H9 (cell line): ENCODE results near the gene PNPLA6. TPM values are rescaled to one million over a fixed set of nuclear protein-coding genes. Genes with fewer than 3 reads are reported as not detected.

Source experiments
- DNase-seq: peaks from one replicate; pipeline ENCODE4 v3.0.0-alpha.2; 2017
- H2AFZ ChIP-seq: one replicate; pipeline ENCODE4 v1.6.1; 2013; ENCODE audit warnings: mild to moderate bottlenecking, low read length, control low read depth, moderate library complexity
- H2AK5ac ChIP-seq: 2 replicates; pipeline ENCODE4 v1.6.1; 2013; ENCODE audit warnings: low read length, control low read depth, mixed read lengths; ENCODE audit not compliant: insufficient read length
- H2BK120ac ChIP-seq: one replicate; pipeline ENCODE4 v1.6.1; 2013; ENCODE audit warnings: low read depth, mild to moderate bottlenecking, low read length, control low read depth, inconsistent platforms; ENCODE audit not compliant: poor library complexity, severe bottlenecking
- H2BK12ac ChIP-seq: 2 replicates; pipeline ENCODE4 v1.6.1; 2013; ENCODE audit warnings: low read length, control low read depth, mixed read lengths, low read depth; ENCODE audit not compliant: insufficient read length
- H2BK15ac ChIP-seq: 2 replicates; pipeline ENCODE4 v1.6.1; 2013; ENCODE audit warnings: low read depth, low read length, control low read depth
- H2BK20ac ChIP-seq: one replicate; pipeline ENCODE4 v1.6.1; 2013; ENCODE audit warnings: low read depth, mild to moderate bottlenecking, low read length, control low read depth, inconsistent platforms; ENCODE audit not compliant: poor library complexity, severe bottlenecking
- H2BK5ac ChIP-seq: 2 replicates; pipeline ENCODE4 v1.6.1; 2013; ENCODE audit warnings: low read length, control low read depth, mixed read lengths; ENCODE audit not compliant: insufficient read length
- H3K14ac ChIP-seq: 2 replicates; pipeline ENCODE4 v1.6.1; 2013; ENCODE audit warnings: low read length, control low read depth; ENCODE audit not compliant: insufficient read depth
- H3K18ac ChIP-seq: 2 replicates; pipeline ENCODE4 v1.6.1; 2013; ENCODE audit warnings: low read depth, mild to moderate bottlenecking, mixed read lengths, low read length, control low read depth; ENCODE audit not compliant: insufficient read length
- H3K23ac ChIP-seq: 2 replicates; pipeline ENCODE4 v1.6.1; 2013; ENCODE audit warnings: low read length, control low read depth, mixed read lengths, low read depth; ENCODE audit not compliant: insufficient read length
- H3K23me2 ChIP-seq: 2 replicates; pipeline ENCODE4 v1.6.1; 2013; ENCODE audit warnings: low read depth, mild to moderate bottlenecking, mixed read lengths, low read length, control low read depth; ENCODE audit not compliant: insufficient read length, poor library complexity, severe bottlenecking
- H3K27ac ChIP-seq: 2 replicates; pipeline ENCODE4 v1.5.1; 2013; ENCODE audit warnings: low read length, control low read depth, mixed read lengths, low read depth; ENCODE audit not compliant: insufficient read length
- H3K27me3 ChIP-seq: 2 replicates; pipeline ENCODE4 v1.6.1; 2013; ENCODE audit warnings: low read length, control low read depth, inconsistent platforms; ENCODE audit not compliant: insufficient read depth
- H3K4ac ChIP-seq: 2 replicates; pipeline ENCODE4 v1.6.1; 2013; ENCODE audit warnings: low read depth, mild to moderate bottlenecking, control low read depth, inconsistent platforms, low read length, moderate library complexity
- H3K4me1 ChIP-seq: 2 replicates; pipeline ENCODE4 v1.6.1; 2013; ENCODE audit warnings: low read length, control low read depth, inconsistent platforms; ENCODE audit not compliant: insufficient read depth
- H3K4me2 ChIP-seq: 2 replicates; pipeline ENCODE4 v1.6.1; 2013; ENCODE audit warnings: low read length, control low read depth, mixed read lengths; ENCODE audit not compliant: insufficient read length, insufficient read depth
- H3K56ac ChIP-seq: 2 replicates; pipeline ENCODE4 v1.6.1; 2013; ENCODE audit warnings: low read depth, mild to moderate bottlenecking, mixed read lengths, low read length, control low read depth; ENCODE audit not compliant: insufficient read length
- H3K79me1 ChIP-seq: 2 replicates; pipeline ENCODE4 v1.6.1; 2013; ENCODE audit warnings: low read depth, mild to moderate bottlenecking, moderate library complexity, low read length, control low read depth, inconsistent platforms; ENCODE audit not compliant: insufficient read depth, poor library complexity, severe bottlenecking
- H3K79me2 ChIP-seq: 2 replicates; pipeline ENCODE4 v1.6.1; 2013; ENCODE audit warnings: low read length, control low read depth, inconsistent platforms; ENCODE audit not compliant: insufficient read depth
- H3K9ac ChIP-seq: 2 replicates; pipeline ENCODE4 v1.6.1; 2013; ENCODE audit warnings: low read length, control low read depth, mixed read lengths; ENCODE audit not compliant: insufficient read length; ENCODE audit errors: extremely low read depth
- H3K9me3 ChIP-seq: one replicate; pipeline ENCODE4 v1.6.1; 2013; ENCODE audit warnings: low read depth, low read length, inconsistent platforms; ENCODE audit not compliant: control insufficient read depth
- H3T11ph ChIP-seq: one replicate; pipeline ENCODE4 v1.6.1; 2013; ENCODE audit warnings: mild to moderate bottlenecking, low read length, control low read depth, inconsistent platforms
- H4K20me1 ChIP-seq: one replicate; pipeline ENCODE4 v1.6.1; 2013; ENCODE audit not compliant: control insufficient read depth, insufficient read length, insufficient read depth
- H4K5ac ChIP-seq: 2 replicates; pipeline ENCODE4 v1.6.1; 2013; ENCODE audit warnings: low read depth, mild to moderate bottlenecking, mixed read lengths, low read length, control low read depth; ENCODE audit not compliant: insufficient read length
- H4K8ac ChIP-seq: replicated peaks from 2 replicates; pipeline ENCODE4 v1.6.1; 2013; ENCODE audit warnings: low read length, control low read depth, mixed read lengths, low read depth; ENCODE audit not compliant: insufficient read length
- H4K91ac ChIP-seq: 2 replicates; pipeline ENCODE4 v1.6.1; 2013; ENCODE audit warnings: low read depth, mild to moderate bottlenecking, moderate library complexity, mixed read lengths, low read length, control low read depth; ENCODE audit not compliant: insufficient read length
- H3K27ac Mint-ChIP-seq, 3 experiments: 2 replicates in 2 of 3; 3 replicates in 1 of 3; pipeline ENCODE4 v1.8.0; 2020 to 2021; ENCODE audit warnings: mixed read lengths in 3 of 3, mild to moderate bottlenecking in 1 of 3, moderate library complexity in 1 of 3
- H3K27me3 Mint-ChIP-seq: 2 replicates; pipeline ENCODE4 v1.8.0; 2021; ENCODE audit warnings: low read depth, mild to moderate bottlenecking, moderate library complexity, mixed read lengths
- H3K36me3 Mint-ChIP-seq, 3 experiments: 2 replicates in 2 of 3; 3 replicates in 1 of 3; pipeline ENCODE4 v1.8.0; 2020 to 2021; ENCODE audit warnings: low read depth in 3 of 3, mixed read lengths in 3 of 3; ENCODE audit not compliant: insufficient read depth in 1 of 3
- H3K4me1 Mint-ChIP-seq, 2 experiments: 2 replicates each; pipeline ENCODE4 v1.8.0; 2020; ENCODE audit warnings: mixed read lengths in 2 of 2
- H3K4me3 Mint-ChIP-seq, 2 experiments: 2 replicates in 1 of 2; 3 replicates in 1 of 2; pipeline ENCODE4 v1.8.0; 2020 to 2021; ENCODE audit warnings: mild to moderate bottlenecking in 2 of 2, mixed read lengths in 2 of 2, moderate library complexity in 1 of 2
- H3K9me3 Mint-ChIP-seq, 2 experiments: 2 replicates in 1 of 2; 3 replicates in 1 of 2; pipeline ENCODE4 v1.8.0; 2020; ENCODE audit warnings: mild to moderate bottlenecking in 2 of 2, mixed read lengths in 2 of 2, moderate library complexity in 1 of 2
- CTCF ChIP-seq: fragments of 200-600 bp; sonication (generic); conservative IDR thresholded peaks from 3 replicates; pipeline ENCODE4 v1.8.0; 2021; ENCODE audit warnings: antibody characterized with exemption, mild to moderate bottlenecking
- WGBS: extraction: QIAGEN DNeasy Blood & Tissue Kit; methylation state at CpG from one replicate; pipeline ENCODE4 v1.1.7; 2013; ENCODE audit warnings: missing lambda C conversion rate, low lambda C conversion rate, mixed read lengths; ENCODE audit not compliant: insufficient read length; ENCODE audit errors: extremely low coverage; 5-methylcytosine and 5-hydroxymethylcytosine counted together
- total RNA-seq: library from RNA; stranded (reverse); gene quantifications from 2 replicates; pipeline ENCODE4 v1.2.1, GENCODE V29; 2021

The PNPLA6 gene
- total RNA-seq, 1 experiment from 2014 or later: 130 TPM

- Histone ChIP-seq H2AK5ac (no peak overlapping the region), H3K79me1 (peaks cover 7% of the 10 kb centered on the region), H4K20me1 (no peaks in the 10 kb centered on the region), H2BK15ac (no peak overlapping the region), H3K79me2 (no peaks in the 10 kb centered on the region; the same call in 1 of the 2 replicates), H3K27me3 (no peaks in the 10 kb centered on the region), H3K9me3 (no peaks in the 10 kb centered on the region), H2BK20ac (no peak overlapping the region), H3K23me2 (no peaks in the 10 kb centered on the region), H3K14ac (no peak overlapping the region), H3K56ac (no peak overlapping the region), H2BK5ac (no peak overlapping the region), H3K4ac (no peak overlapping the region), H4K91ac (no peak overlapping the region), H2BK12ac (no peak overlapping the region), H4K5ac (no peak overlapping the region), H3K18ac (no peak overlapping the region), H3K23ac (no peak overlapping the region), H3K4me2 (no peak overlapping the region), H2AFZ (no peak overlapping the region), H3K4me1 (no peaks in the 10 kb centered on the region; the same call in 1 of the 2 replicates), H4K8ac (no peak overlapping the region), H3K27ac (no peak overlapping the region), H3K9ac (no peak overlapping the region), H2BK120ac (no peak overlapping the region), H3T11ph (no peak overlapping the region)
- H3K9me3 Mint-ChIP-seq: peaks cover 0 to 2% of the 10 kb centered on the region in 2 experiments; a peak in 1 of 5 replicates
- H3K4me1 Mint-ChIP-seq: peaks cover 14 to 32% of the 10 kb centered on the region in 2 experiments
- H3K27me3 Mint-ChIP-seq: peaks cover 1% of the 10 kb centered on the region; the same call in 1 of the 2 replicates
- DNase-seq: no peak
- peak overlapping the region in 1 of 2 experiments; percentile 40; a peak in 2 of 5 replicates for H3K4me3 Mint-ChIP-seq
- no peak overlapping the region; a peak in 1 of 7 replicates for H3K27ac Mint-ChIP-seq
- no CpG with 5 or more reads among the region's 15 CpGs for WGBS
- peaks cover 8 to 25% (median 24%) of the 10 kb centered on the region in 3 experiments for H3K36me3 Mint-ChIP-seq
- TF ChIP-seq CTCF: no peak
Measured at GRCh38 chr19:7602240-7602934, 66.9 kb downstream of the PNPLA6 start.
